ENCODE measurements around the gene HP1BP3. TPM values are rescaled to one million over a fixed set of nuclear protein-coding genes. Genes with fewer than 3 reads are reported as not detected.
"Not testable (repeated sequence)": the region's sequence is repeated elsewhere in the genome, so short reads cannot be mapped to it uniquely, and the experiment has no call there.

HP1BP3 gene
- total RNA-seq, 1 experiment from 2014 or later: 199 TPM

- DNase-seq (ENCODE audit: low spot score): no peak
Measured at GRCh38 chr1:20727746-20728316, 59.3 kb downstream of the HP1BP3 start.

- DNase-seq (ENCODE audit: low spot score): no peak
Measured at GRCh38 chr1:20726932-20727745, 60.0 kb downstream of the HP1BP3 start.

GRCh38 chr1:20726118-20726911 is 60.8 kb downstream of the HP1BP3 start:
- no peak for DNase-seq (ENCODE audit: low spot score)

GRCh38 chr1:20725189-20726117 is 61.7 kb downstream of the HP1BP3 start:
- no peak for DNase-seq (ENCODE audit: low spot score)

- no peak for DNase-seq (ENCODE audit: low spot score)
Measured at GRCh38 chr1:20724364-20725188, 62.5 kb downstream of the HP1BP3 start.

GRCh38 chr1:20723537-20724363 is 63.4 kb downstream of the HP1BP3 start:
- DNase-seq (ENCODE audit: low spot score): no peak

- DNase-seq (ENCODE audit: low spot score): no peak
Measured at GRCh38 chr1:20723159-20723536, 64.0 kb downstream of the HP1BP3 start.

- no peak for DNase-seq (ENCODE audit: low spot score)
Measured at GRCh38 chr1:20721117-20722061, 65.7 kb downstream of the HP1BP3 start.

GRCh38 chr1:20720631-20721091 is 66.4 kb downstream of the HP1BP3 start:
- no peak for DNase-seq (ENCODE audit: low spot score)

- DNase-seq (ENCODE audit: low spot score): no peak
Measured at GRCh38 chr1:20719871-20720620, 67.1 kb downstream of the HP1BP3 start.

- DNase-seq (ENCODE audit: low spot score): no peak
Measured at GRCh38 chr1:20719261-20719660, 67.8 kb downstream of the HP1BP3 start.

- DNase-seq (ENCODE audit: low spot score): not testable (repeated sequence)
Measured at GRCh38 chr1:20718343-20718882, 68.7 kb downstream of the HP1BP3 start.

- peak; percentile 65 for DNase-seq (ENCODE audit: low spot score)
Measured at GRCh38 chr1:20717452-20718342, 69.4 kb downstream of the HP1BP3 start, which contains the start of gene KIF17. Gene KIF17, minus strand, starts transcription at chr1:20718007. Its CDS starts 301 bp downstream, at chr1:20717706.

GRCh38 chr1:20716232-20716631 is 70.9 kb downstream of the HP1BP3 start:
- no peak for DNase-seq (ENCODE audit: low spot score)

GRCh38 chr1:20715406-20715805 is 71.7 kb downstream of the HP1BP3 start:
- no peak for DNase-seq (ENCODE audit: low spot score)

GRCh38 chr1:20713440-20713839 is 73.7 kb downstream of the HP1BP3 start:
- DNase-seq (ENCODE audit: low spot score): no peak
